K562 (cell line): Measurements from ENCODE around the gene HTR3E. TPM values are rescaled to one million over a fixed set of nuclear protein-coding genes. Genes with fewer than 3 reads are reported as not detected.

ENCODE experiments used
- ARID1B ChIP-seq: fragments of 450-650 bp; IDR thresholded peaks from 2 replicates; pipeline ENCODE4 v1.6.1; 2016; ENCODE audit warnings: antibody characterized with exemption, mild to moderate bottlenecking, inconsistent platforms
- BRD4 ChIP-seq: fragments of 200-600 bp; sonication (generic); IDR thresholded peaks from 2 replicates; pipeline ENCODE4 v1.6.1; 2017; ENCODE audit warnings: inconsistent platforms
- ELF4 ChIP-seq: fragments of 450-650 bp; formaldehyde crosslinking; IDR thresholded peaks from 2 replicates; pipeline ENCODE4 v1.4.0; 2022; ENCODE audit warnings: missing genetic modification characterization
- FOSL1 ChIP-seq: fragments of 200-800 bp; sonication (Bioruptor generic); conservative IDR thresholded peaks from 2 replicates; pipeline ENCODE4 v1.6.1; 2016; ENCODE audit warnings: missing genetic modification characterization, missing compliant biosample characterization
- FOXO4 ChIP-seq: fragments of 450-650 bp; formaldehyde crosslinking; IDR thresholded peaks from 2 replicates; pipeline ENCODE4 v1.4.0; 2020; ENCODE audit warnings: mild to moderate bottlenecking, moderate library complexity
- NKRF ChIP-seq: fragments of 450-650 bp; IDR thresholded peaks from 2 replicates; pipeline ENCODE4 v1.6.1; 2016; ENCODE audit warnings: borderline replicate concordance
- SAFB ChIP-seq: fragments of 200-400 bp; formaldehyde crosslinking; IDR thresholded peaks from 2 replicates; pipeline ENCODE4 v1.6.1; 2017; ENCODE audit warnings: low read depth, low read length, borderline replicate concordance
- U2AF1 ChIP-seq: fragments of 200-400 bp; formaldehyde crosslinking; optimal IDR thresholded peaks from 2 replicates; pipeline ENCODE3; 2017; ENCODE audit warnings: mild to moderate bottlenecking, low read depth, low read length, moderate library complexity
- polyA plus RNA-seq, 8 experiments: library from polyadenylated mRNA; depleted of rRNA in 4 of 8; stranded (reverse) in 5 of 8; unstranded in 3 of 8; fragments of >200 nt; fragmentation: Nextera tagmentation in 2 of 8; fragmentation: Illumina TruSeq in 1 of 8; extraction: Ambion mirVana in 2 of 8; extraction: Trizol in 1 of 8; gene quantifications; 2 replicates each; pipeline versions ENCODE4 v1.2.1 to v1.2.3, GENCODE V29; 2011 to 2014; ENCODE audit warnings: inconsistent platforms in 1 of 8, missing spikeins in 1 of 8
- total RNA-seq, 7 experiments: library from RNA; depleted of rRNA in 6 of 7; stranded (reverse); fragments of >200 nt in 6 of 7; fragmentation: Illumina TruSeq in 2 of 7; extraction: Trizol in 2 of 7; gene quantifications; 2 replicates each; pipeline versions ENCODE4 v1.2.1 to v1.2.3, GENCODE V29; 2011 to 2021; ENCODE audit warnings: low replicate concordance in 1 of 7
- TF ChIP-seq, protein P1 (sequence below): fragments of 450-650 bp; IDR thresholded peaks from 2 replicates; pipeline ENCODE4 v1.6.1; 2016; ENCODE audit warnings: low read depth, mild to moderate bottlenecking, moderate library complexity

Gene HTR3E
- total and polyA plus RNA-seq, 9 of the 15 experiments (the other 6 are each of a cell fraction or from before 2014, with no cell fraction given) = not detected

DNA sequence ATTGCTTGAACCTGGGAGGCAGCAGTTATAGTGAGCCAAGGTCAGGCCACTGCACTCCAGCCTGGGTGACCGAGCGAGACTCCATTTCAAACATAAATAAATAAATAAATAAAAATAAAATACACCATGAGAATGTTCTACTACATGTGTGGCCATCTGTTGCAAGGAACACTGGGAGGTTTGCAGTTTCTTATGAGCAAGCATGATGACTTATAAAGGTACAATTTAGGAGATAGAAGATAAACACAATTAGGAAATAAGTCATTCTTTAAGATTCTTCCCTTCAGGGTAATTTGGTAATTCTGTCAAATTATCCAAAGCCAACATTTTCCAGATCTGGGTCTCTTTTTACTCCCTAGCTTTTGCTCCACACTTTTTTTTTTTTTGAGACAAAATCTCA, 30.7 kb upstream of the HTR3E start (continued):
- TF ChIP-seq NKRF (no peak), FOSL1 (tag) (no peak), ELF4 (CRISPR knock-in tag) (no peak), BRD4 (no peak), ARID1B (no peak), U2AF1 (no peak), SAFB (no peak), FOXO4 (CRISPR knock-in tag) (no peak)
- TF ChIP-seq, protein P1, sequence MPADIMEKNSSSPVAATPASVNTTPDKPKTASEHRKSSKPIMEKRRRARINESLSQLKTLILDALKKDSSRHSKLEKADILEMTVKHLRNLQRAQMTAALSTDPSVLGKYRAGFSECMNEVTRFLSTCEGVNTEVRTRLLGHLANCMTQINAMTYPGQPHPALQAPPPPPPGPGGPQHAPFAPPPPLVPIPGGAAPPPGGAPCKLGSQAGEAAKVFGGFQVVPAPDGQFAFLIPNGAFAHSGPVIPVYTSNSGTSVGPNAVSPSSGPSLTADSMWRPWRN = no peak
